GM20431 (cell line): Measurements from ENCODE around the gene SCAANT1.

Source experiments
- in situ Hi-C: fragments of 300-500 bp; cut with MseI, MboI; formaldehyde crosslinking; loops from one replicate; pipeline ENCODE4 v1.15.0; 2020; ENCODE audit warnings: low sequenced_read_pairs; ENCODE audit not compliant: unreplicated experiment

Gene SCAANT1

DNA sequence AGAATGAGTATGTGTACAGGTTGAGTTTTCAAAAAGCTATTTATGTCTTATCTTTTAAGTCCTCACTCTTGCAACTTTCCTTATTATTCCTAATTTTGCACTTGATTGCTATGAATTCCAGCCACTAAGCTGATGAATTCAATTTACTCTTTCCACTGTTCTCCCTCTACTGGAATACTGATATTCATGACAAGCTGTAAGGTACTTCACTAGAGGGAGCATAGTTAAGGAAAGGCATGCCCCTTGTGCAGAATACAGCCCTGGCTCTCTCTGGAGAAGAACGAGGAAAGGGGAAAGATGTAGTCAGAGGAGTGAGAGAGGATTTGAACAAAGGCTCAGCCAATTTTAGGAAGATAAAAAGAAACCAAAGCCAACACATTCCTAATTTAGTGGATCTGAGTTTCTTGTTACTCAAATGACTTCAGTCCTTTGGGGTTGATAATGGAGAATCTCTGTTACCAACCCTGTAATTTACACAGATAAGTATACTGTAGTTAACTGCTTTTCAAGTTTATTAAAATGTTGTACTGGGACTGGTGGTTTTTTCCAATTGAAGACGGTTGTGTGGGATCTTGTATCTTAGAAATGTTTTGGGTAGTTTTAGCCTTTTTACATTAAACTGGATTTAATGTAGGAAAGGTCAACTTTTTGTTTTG, 4.0 kb downstream of the SCAANT1 start:
- in situ Hi-C loops, result no loop called here

GRCh38 chr3:63905731-63906620, 6.2 kb downstream of the SCAANT1 start:
- in situ Hi-C loops, result no loop called here

- in situ Hi-C loops, result no loop called here
Measured at GRCh38 chr3:63900459-63900858, 11.7 kb downstream of the SCAANT1 start.

- in situ Hi-C loops, result no loop called here
Measured at GRCh38 chr3:63900010-63900409, 12.2 kb downstream of the SCAANT1 start.

GRCh38 chr3:63896332-63897030, 15.7 kb downstream of the SCAANT1 start:
- in situ Hi-C loops, result no loop called here

DNA sequence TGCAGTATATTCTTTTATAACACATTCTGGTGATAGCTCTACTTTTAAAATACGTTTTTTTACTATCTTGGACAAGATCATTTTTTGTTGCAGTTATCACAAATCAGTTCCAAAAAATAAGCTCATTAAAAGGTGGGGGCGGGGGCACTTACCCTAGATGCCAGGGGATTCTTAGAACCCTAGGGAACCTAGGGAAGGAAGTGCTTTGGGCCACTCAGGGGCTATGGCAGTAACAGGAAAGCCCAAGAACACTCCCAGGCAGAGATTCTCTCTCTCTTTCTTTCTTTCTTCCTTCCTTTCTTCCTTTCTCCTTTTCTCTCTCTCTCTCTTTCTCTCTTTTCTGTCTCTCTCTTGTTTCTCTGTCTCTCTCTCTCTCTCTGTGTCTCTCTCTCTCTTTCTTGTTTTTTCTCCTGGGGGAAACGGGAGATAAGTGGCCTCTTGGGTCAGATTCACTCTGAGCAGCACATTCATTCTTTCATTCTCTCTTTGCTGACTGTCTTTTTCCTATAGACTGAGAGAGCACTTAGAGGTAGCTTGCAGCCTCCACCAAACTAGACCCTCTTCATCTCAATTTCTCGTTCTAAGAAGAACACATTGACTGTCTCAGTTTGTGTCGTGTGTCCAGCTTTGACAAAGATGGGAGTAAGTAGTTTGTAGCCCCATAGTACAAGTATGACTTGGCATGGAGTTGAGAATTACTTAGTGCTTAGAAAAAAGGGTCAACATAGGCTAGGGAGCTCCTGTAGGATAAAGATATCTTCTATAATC, 16.6 kb downstream of the SCAANT1 start:
- in situ Hi-C loops, result no loop called here

DNA sequence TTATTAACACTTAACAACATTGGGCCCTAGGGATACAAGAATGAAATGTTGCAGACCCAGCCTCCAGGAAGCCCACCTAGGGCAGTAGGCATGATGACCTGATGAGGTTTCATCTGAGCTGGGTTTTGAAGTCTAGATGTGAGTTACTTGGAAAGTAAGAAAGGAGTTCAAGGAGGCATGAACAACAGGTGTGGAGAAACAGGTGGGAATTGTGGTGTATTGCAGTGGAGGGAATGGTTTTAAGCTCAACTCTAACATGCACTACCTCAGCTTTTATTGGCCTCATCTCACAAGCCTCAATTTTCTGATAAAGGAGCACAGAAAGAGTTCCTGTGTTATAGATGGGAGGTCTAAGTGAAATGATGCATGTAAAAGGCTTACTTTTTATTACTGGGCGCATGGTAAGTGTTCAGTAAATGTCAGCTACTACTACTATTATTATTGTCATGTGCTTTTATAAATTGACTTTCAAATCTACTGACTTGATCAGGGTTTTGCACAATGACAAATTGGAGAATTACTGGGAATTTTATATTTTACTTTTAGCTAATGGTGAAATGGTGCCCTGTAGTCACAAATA, 19.3 kb downstream of the SCAANT1 start:
- in situ Hi-C loops, result no loop called here

DNA sequence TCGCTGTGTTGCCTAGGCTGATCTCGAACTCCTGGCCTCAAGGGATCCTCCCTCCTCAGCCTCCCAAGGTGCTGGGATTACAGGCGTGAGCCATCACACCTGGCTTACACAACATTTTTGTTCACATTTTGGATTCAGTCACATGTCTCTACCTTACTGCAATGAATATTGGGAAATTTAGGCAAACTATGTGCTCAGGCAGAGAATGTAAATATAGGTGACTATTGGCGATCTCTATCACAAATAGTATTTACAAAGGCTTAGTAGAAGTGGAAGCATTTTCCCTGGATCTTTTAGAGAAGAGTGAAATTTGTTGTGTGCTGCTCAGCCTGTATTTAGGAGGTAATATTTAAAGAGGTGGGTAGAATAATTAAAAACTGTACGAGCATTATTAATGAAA, 20.7 kb downstream of the SCAANT1 start:
- in situ Hi-C loops, result no loop called here

GRCh38 chr3:63886858-63887257, 25.3 kb downstream of the SCAANT1 start:
- in situ Hi-C loops, result no loop called here

GRCh38 chr3:63880653-63881052, 31.5 kb downstream of the SCAANT1 start:
- in situ Hi-C loops, result no loop called here

GRCh38 chr3:63878394-63879060, 33.7 kb downstream of the SCAANT1 start:
- in situ Hi-C loops, result no loop called here

- in situ Hi-C loops, result no loop called here
Measured at GRCh38 chr3:63877737-63878393, 34.3 kb downstream of the SCAANT1 start.

DNA sequence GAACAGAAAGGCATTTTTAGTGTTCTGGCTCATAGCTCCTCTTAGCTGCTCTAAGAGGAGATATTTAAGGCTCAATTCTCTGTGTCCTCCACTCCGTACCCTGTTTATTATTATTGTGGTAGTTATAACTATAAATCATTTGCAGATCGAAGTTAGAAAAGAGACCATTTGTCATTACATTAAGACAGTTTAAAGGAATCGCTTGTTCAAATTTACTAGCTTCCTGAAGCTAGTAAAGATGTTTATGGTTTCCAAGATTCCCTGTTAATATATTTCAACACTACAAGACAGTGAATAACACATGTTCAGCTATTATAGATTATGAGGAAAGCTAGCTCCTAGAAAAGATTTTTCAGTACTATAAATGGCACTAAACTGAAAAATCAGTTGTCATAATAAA, 35.9 kb downstream of the SCAANT1 start:
- in situ Hi-C loops, result no loop called here

GRCh38 chr3:63875510-63875909, 36.7 kb downstream of the SCAANT1 start:
- in situ Hi-C loops, result no loop called here

DNA sequence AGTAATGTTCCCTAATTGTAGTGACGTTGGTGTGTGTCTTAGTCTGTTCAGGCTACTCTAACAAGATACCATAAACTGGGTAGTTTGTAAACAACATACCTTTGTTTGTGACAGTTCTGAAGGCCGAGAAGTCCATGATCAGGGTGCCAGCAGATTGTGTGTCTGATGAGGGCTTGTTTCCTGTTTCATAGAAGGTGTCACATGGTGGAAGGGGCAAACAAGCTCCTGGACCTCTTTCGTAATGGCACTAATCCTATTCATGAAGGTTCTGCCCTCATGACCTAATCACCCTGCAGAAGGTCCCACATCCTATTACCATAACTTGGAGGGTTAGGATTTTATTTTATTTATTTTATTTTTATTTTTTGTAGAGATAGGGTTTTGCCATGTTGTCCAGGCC, 37.4 kb downstream of the SCAANT1 start:
- in situ Hi-C loops, result no loop called here

GRCh38 chr3:63872135-63872924, 39.9 kb downstream of the SCAANT1 start:
- in situ Hi-C loops, result no loop called here

GRCh38 chr3:63870615-63871005, 41.6 kb downstream of the SCAANT1 start:
- in situ Hi-C loops, result no loop called here

- in situ Hi-C loops, result no loop called here
Measured at GRCh38 chr3:63869940-63870614, 42.1 kb downstream of the SCAANT1 start.
